ENCODE measurements around the gene MPV17L2.

DNA sequence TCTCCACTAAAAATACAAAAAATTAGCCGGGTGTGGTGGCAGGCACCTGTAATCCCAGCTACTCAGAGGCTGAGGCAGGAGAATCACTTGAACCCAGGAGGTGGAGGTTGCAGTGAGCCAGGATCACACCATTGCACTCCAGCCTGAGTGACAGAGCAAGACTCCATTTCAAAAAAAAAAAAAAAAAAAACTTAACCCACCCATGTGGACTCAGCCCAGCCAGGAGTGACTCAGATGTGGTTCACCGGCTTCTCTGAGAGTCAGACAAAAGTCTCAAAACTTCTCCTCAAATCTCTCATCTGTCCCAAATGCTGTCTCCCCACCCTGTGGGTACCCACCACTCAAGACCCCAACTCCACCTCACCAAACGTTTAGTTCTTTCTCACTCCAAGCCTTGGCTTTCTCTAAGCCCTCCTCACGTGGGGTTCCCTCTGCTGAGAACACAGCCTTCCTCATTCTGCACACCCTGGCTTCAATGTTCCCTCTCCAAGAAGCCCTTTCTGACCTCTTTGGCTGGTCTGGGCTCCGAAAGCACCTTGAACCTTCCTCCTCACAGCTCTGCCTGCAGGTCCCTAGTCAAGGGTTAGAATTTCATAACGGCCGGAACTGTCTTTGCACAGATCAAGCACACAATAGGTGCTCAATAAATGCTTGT lies 21.9 kb downstream of the MPV17L2 start:
- TF ChIP-seq, protein P1, sequence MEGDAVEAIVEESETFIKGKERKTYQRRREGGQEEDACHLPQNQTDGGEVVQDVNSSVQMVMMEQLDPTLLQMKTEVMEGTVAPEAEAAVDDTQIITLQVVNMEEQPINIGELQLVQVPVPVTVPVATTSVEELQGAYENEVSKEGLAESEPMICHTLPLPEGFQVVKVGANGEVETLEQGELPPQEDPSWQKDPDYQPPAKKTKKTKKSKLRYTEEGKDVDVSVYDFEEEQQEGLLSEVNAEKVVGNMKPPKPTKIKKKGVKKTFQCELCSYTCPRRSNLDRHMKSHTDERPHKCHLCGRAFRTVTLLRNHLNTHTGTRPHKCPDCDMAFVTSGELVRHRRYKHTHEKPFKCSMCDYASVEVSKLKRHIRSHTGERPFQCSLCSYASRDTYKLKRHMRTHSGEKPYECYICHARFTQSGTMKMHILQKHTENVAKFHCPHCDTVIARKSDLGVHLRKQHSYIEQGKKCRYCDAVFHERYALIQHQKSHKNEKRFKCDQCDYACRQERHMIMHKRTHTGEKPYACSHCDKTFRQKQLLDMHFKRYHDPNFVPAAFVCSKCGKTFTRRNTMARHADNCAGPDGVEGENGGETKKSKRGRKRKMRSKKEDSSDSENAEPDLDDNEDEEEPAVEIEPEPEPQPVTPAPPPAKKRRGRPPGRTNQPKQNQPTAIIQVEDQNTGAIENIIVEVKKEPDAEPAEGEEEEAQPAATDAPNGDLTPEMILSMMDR (IDR thresholded peaks at IDR 0.05; ENCODE audit: poor library complexity, severe bottlenecking) = no peak
- no peak for TF ChIP-seq TAF1 (IDR thresholded peaks at IDR 0.05; ENCODE audit: low read depth)
- TF ChIP-seq RAD21 (conservative IDR thresholded peaks at IDR 0.05) = no peak
- no peak for TF ChIP-seq EZH2 (IDR thresholded peaks at IDR 0.05; ENCODE audit: borderline replicate concordance, insufficient read depth, low read length, poor library complexity, severe bottlenecking)
- no peak for TF ChIP-seq POLR2AphosphoS5 (IDR thresholded peaks at IDR 0.05)
- no peak for TF ChIP-seq SMC3 (conservative IDR thresholded peaks at IDR 0.05; ENCODE audit: poor library complexity)
